ENCODE measurements around the gene TSPEAR. TPM values are rescaled to one million over a fixed set of nuclear protein-coding genes. Genes with fewer than 3 reads are reported as not detected.

The TSPEAR gene
- total and polyA plus RNA-seq, 7 experiments from 2014 or later, result 0.07 TPM; not detected in 6

GRCh38 chr21:44516342-44516741, 195.0 kb downstream of the TSPEAR start:
- H3K9me3 Mint-ChIP-seq, result peaks cover 0 to 1% (median 0%) of the 10 kb centered on the region in 11 donors
- Histone ChIP-seq H3K27me3 (ENCODE audit: control insufficient read depth in 2 of 2, insufficient read depth in 2 of 2, low read length in 2 of 2) (no peaks in the 10 kb centered on the region), H3K4me1 (ENCODE audit: control insufficient read depth in 2 of 2, insufficient read depth in 2 of 2, low read length in 2 of 2) (peaks cover 0 to under 1% of the 10 kb centered on the region in 2 donors), H3K4me3 (ENCODE audit: low read length) (no peak overlapping the region), H3K36me3 (ENCODE audit: control insufficient read depth in 2 of 3, insufficient read depth in 3 of 3, low read length in 3 of 3) (no peaks in the 10 kb centered on the region), H3K27ac (ENCODE audit: low read depth, low read length) (no peak overlapping the region), H3K9me3 (ENCODE audit: control insufficient read depth in 2 of 3, low read length in 3 of 3) (no peaks in the 10 kb centered on the region)
- no peak for DNase-seq
- peak overlapping the region in 2 of 9 donors; percentile 16 to 57 for H3K27ac Mint-ChIP-seq
- H3K36me3 Mint-ChIP-seq, result no peaks in the 10 kb centered on the region
- no peaks in the 10 kb centered on the region for H3K27me3 Mint-ChIP-seq
- ChIA-PET POLR2A (no interaction called here), CTCF (interaction anchor here (1.0 to 9.1 kb wide), 2 partner anchors 225 to 411 kb away, joined by 3 to 111 read pairs; no protein-coding TSS in a partner anchor)
- no peak for ATAC-seq
- H3K4me3 Mint-ChIP-seq, result no peak overlapping the region
- intact Hi-C loops (cut with micrococcal nuclease), result no loop called here
- peaks cover 0 to 14% (median 3%) of the 10 kb centered on the region in 7 donors for H3K4me1 Mint-ChIP-seq

GRCh38 chr21:44515359-44516165, 195.8 kb downstream of the TSPEAR start:
- Histone ChIP-seq H3K9me3 (ENCODE audit: control insufficient read depth in 2 of 3, low read length in 3 of 3) (no peaks in the 10 kb centered on the region), H3K4me1 (ENCODE audit: control insufficient read depth in 2 of 2, insufficient read depth in 2 of 2, low read length in 2 of 2) (peaks cover 6 to 8% of the 10 kb centered on the region in 2 donors), H3K27ac (ENCODE audit: low read depth, low read length) (no peak overlapping the region), H3K36me3 (ENCODE audit: control insufficient read depth in 2 of 3, insufficient read depth in 3 of 3, low read length in 3 of 3) (no peaks in the 10 kb centered on the region), H3K4me3 (ENCODE audit: low read length) (no peak overlapping the region), H3K27me3 (ENCODE audit: control insufficient read depth in 2 of 2, insufficient read depth in 2 of 2, low read length in 2 of 2) (no peaks in the 10 kb centered on the region)
- H3K4me3 Mint-ChIP-seq, result no peak overlapping the region
- ATAC-seq (no peak), DNase-seq (no peak)
- peak overlapping the region in 1 of 9 donors; percentile 60 for H3K27ac Mint-ChIP-seq
- intact Hi-C loops (cut with micrococcal nuclease), result no loop called here
- POLR2A ChIA-PET, result interaction anchor here (1.0 kb wide), 1 partner anchor 275 kb away, joined by 3 read pairs; no protein-coding TSS in a partner anchor
- H3K27me3 Mint-ChIP-seq, result no peaks in the 10 kb centered on the region
- H3K9me3 Mint-ChIP-seq, result peaks cover 0 to 1% (median 0%) of the 10 kb centered on the region in 11 donors
- H3K4me1 Mint-ChIP-seq, result peaks cover 0 to 14% (median 3%) of the 10 kb centered on the region in 7 donors
- no peaks in the 10 kb centered on the region for H3K36me3 Mint-ChIP-seq
- CTCF ChIA-PET, result interaction anchor here (1.0 to 9.1 kb wide), 3 partner anchors 226 to 411 kb away, joined by 3 to 111 read pairs (median 5); no protein-coding TSS in a partner anchor

GRCh38 chr21:44514746-44515358, 196.5 kb downstream of the TSPEAR start:
- ChIA-PET CTCF (interaction anchor here (1.7 to 9.1 kb wide), 2 partner anchors 227 to 279 kb away, joined by 5 to 111 read pairs; no protein-coding TSS in a partner anchor), POLR2A (interaction anchor here (1.0 kb wide), 1 partner anchor 275 kb away, joined by 3 read pairs; no protein-coding TSS in a partner anchor)
- intact Hi-C loops (cut with micrococcal nuclease), result loop anchor here in 1 of 2 donors (5.0 kb wide), 2 partner anchors 32 to 412 kb away; no protein-coding TSS in a partner anchor
- Mint-ChIP-seq H3K4me1 (peaks cover 0 to 14% (median 3%) of the 10 kb centered on the region in 7 donors), H3K9me3 (peaks cover 0 to 1% (median 0%) of the 10 kb centered on the region in 11 donors), H3K27ac (peak overlapping the region in 3 of 9 donors; percentile 24 to 68 (median 60)), H3K4me3 (no peak overlapping the region), H3K36me3 (no peaks in the 10 kb centered on the region), H3K27me3 (no peaks in the 10 kb centered on the region)
- no peak for DNase-seq
- Histone ChIP-seq H3K27me3 (ENCODE audit: control insufficient read depth in 2 of 2, insufficient read depth in 2 of 2, low read length in 2 of 2) (no peaks in the 10 kb centered on the region), H3K4me3 (ENCODE audit: low read length) (no peak overlapping the region), H3K36me3 (ENCODE audit: control insufficient read depth in 2 of 3, insufficient read depth in 3 of 3, low read length in 3 of 3) (no peaks in the 10 kb centered on the region), H3K27ac (ENCODE audit: low read depth, low read length) (no peak overlapping the region), H3K4me1 (ENCODE audit: control insufficient read depth in 2 of 2, insufficient read depth in 2 of 2, low read length in 2 of 2) (peaks cover 7 to 13% of the 10 kb centered on the region in 2 donors), H3K9me3 (ENCODE audit: control insufficient read depth in 2 of 3, low read length in 3 of 3) (no peaks in the 10 kb centered on the region)
- ATAC-seq, result no peak

DNA sequence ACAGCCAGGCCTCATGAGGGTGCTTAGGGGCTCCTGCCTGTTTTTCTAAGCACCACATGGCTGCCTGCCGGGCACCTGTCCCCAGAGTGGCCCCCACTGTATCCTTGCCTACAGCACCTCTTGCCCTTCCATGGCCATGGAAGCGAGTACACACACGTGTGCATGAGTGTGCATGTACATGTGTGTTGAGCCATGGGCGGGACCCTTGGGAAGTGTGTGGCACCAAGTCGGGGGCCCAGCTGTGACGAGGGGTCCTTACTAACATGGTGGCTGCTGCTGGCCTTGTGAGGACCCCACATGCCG, 197.2 kb downstream of the TSPEAR start:
- no peaks in the 10 kb centered on the region for H3K36me3 ChIP-seq (ENCODE audit: control insufficient read depth in 2 of 3, insufficient read depth in 3 of 3, low read length in 3 of 3)
- ChIA-PET CTCF (interaction anchor here (6.9 to 9.1 kb wide), 2 partner anchors 227 to 280 kb away, joined by 68 to 111 read pairs; no protein-coding TSS in a partner anchor), POLR2A (no interaction called here)
- no peaks in the 10 kb centered on the region for H3K9me3 ChIP-seq (ENCODE audit: control insufficient read depth in 2 of 3, low read length in 3 of 3)
- peaks cover 7 to 13% of the 10 kb centered on the region in 2 donors for H3K4me1 ChIP-seq (ENCODE audit: control insufficient read depth in 2 of 2, insufficient read depth in 2 of 2, low read length in 2 of 2)
- Mint-ChIP-seq H3K36me3 (no peaks in the 10 kb centered on the region), H3K27ac (no peak overlapping the region), H3K9me3 (peaks cover 0 to 1% (median 0%) of the 10 kb centered on the region in 11 donors), H3K4me1 (peaks cover 0 to 14% (median 3%) of the 10 kb centered on the region in 7 donors), H3K27me3 (no peaks in the 10 kb centered on the region), H3K4me3 (no peak overlapping the region)
- intact Hi-C loops (cut with micrococcal nuclease), result loop anchor here in 1 of 2 donors (5.0 kb wide), 2 partner anchors 33 to 413 kb away; no protein-coding TSS in a partner anchor
- no peak for ATAC-seq
- H3K27ac ChIP-seq (ENCODE audit: low read depth, low read length), result no peak overlapping the region
- H3K27me3 ChIP-seq (ENCODE audit: control insufficient read depth in 2 of 2, insufficient read depth in 2 of 2, low read length in 2 of 2), result no peaks in the 10 kb centered on the region
- no peak for DNase-seq
- H3K4me3 ChIP-seq (ENCODE audit: low read length), result no peak overlapping the region

DNA sequence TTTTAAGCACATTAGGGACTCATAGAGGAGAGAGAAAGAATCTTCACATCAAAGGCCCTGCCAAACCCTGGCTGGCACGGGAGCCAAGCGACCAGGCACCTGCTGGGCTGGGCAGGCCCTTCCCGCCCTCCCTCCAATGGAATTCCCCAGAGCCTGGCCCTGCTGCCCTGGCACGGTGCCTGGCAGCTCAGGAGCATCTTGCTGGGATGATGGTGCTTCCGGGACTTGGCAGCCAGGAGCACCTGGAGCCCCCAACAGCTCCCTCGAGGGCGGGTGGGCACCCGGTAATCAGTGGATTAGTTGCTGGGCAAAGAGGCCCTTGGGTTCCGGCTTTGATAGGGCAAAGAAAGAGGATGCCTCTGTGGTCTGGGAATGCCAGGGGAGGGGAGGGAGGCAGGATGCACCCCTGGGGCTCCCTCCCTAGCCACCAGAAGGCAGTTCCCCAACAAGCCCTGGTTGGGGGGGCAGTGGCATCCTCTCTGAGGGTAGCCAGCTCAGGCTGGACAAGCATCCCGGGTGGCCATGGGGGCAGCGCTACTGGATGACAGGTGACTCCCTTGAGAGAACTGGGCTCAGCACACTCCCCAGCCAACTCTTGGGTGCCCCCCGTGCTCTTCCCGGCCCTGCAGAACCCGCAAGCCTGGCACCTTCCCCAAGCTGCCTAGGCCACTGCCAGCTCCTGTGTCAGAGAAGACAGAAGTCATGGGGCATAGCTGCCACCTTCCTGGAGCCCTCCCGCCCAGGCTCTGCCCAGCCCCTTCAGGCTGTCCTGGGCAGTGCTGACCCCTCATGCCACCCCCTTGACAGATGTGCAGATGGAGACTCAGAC, 197.8 kb downstream of the TSPEAR start:
- POLR2A ChIA-PET, result no interaction called here
- peaks cover 0 to 1% (median 0%) of the 10 kb centered on the region in 11 donors for H3K9me3 Mint-ChIP-seq

More for the DNA sequence above, 197.8 kb downstream of the TSPEAR start:
- Histone ChIP-seq H3K4me1 (ENCODE audit: control insufficient read depth in 2 of 2, insufficient read depth in 2 of 2, low read length in 2 of 2) (peaks cover 7 to 13% of the 10 kb centered on the region in 2 donors), H3K36me3 (ENCODE audit: control insufficient read depth in 2 of 3, insufficient read depth in 3 of 3, low read length in 3 of 3) (no peaks in the 10 kb centered on the region), H3K4me3 (ENCODE audit: low read length) (no peak overlapping the region), H3K27me3 (ENCODE audit: control insufficient read depth in 2 of 2, insufficient read depth in 2 of 2, low read length in 2 of 2) (no peaks in the 10 kb centered on the region), H3K27ac (ENCODE audit: low read depth, low read length) (no peak overlapping the region), H3K9me3 (ENCODE audit: control insufficient read depth in 2 of 3, low read length in 3 of 3) (no peaks in the 10 kb centered on the region)
- intact Hi-C loops (cut with micrococcal nuclease), result loop anchor here in 1 of 2 donors (5.0 kb wide), 2 partner anchors 34 to 414 kb away; no protein-coding TSS in a partner anchor
- ATAC-seq (no peak), DNase-seq (no peak)
- Mint-ChIP-seq H3K36me3 (no peaks in the 10 kb centered on the region), H3K4me1 (peaks cover 0 to 14% (median 3%) of the 10 kb centered on the region in 7 donors), H3K4me3 (no peak overlapping the region), H3K27ac (no peak overlapping the region), H3K27me3 (no peaks in the 10 kb centered on the region)
- CTCF ChIA-PET, result interaction anchor here (1.1 to 9.1 kb wide), 3 partner anchors 105 to 281 kb away, joined by 3 to 111 read pairs (median 68); no protein-coding TSS in a partner anchor
